H1 (cell line): ENCODE results near the gene KCNMA1. TPM values are rescaled to one million over a fixed set of nuclear protein-coding genes. Genes with fewer than 3 reads are reported as not detected.

ENCODE experiments used
- BCL11A ChIP-seq, 2 experiments: IDR thresholded peaks; one replicate each; pipeline ENCODE4 v1.6.1; 2011; ENCODE audit warnings: low read depth in 2 of 2, low read length in 2 of 2, mild to moderate bottlenecking in 2 of 2
- EZH2 ChIP-seq: fragments of 200-600 bp; sonication (generic); IDR thresholded peaks from 2 replicates; pipeline ENCODE4 v1.7.1; 2012; ENCODE audit warnings: low read depth, mild to moderate bottlenecking, moderate library complexity, low read length, inconsistent platforms; ENCODE audit not compliant: severe bottlenecking
- KDM1A ChIP-seq: fragments of 200-600, 300-600 bp; sonication (generic); IDR thresholded peaks from 2 replicates; pipeline ENCODE4 v1.7.1; 2016; ENCODE audit warnings: mild to moderate bottlenecking, low read length, borderline replicate concordance
- RAD21 ChIP-seq, 2 experiments: IDR thresholded peaks in 1 of 2; conservative IDR thresholded peaks in 1 of 2; 2 replicates each; pipeline ENCODE4 v1.6.1; 2011; ENCODE audit warnings: low read depth in 2 of 2, low read length in 2 of 2, improper control_type of control experiment in 1 of 2, inconsistent platforms in 1 of 2, mild to moderate bottlenecking in 1 of 2, moderate library complexity in 1 of 2
- TAF1 ChIP-seq: IDR thresholded peaks from 2 replicates; pipeline ENCODE4 v1.6.1; 2011; ENCODE audit warnings: mild to moderate bottlenecking, low read depth, low read length
- polyA plus RNA-seq, 7 experiments: library from polyadenylated mRNA; depleted of rRNA in 3 of 7; stranded (reverse) in 5 of 7; unstranded in 2 of 7; fragments of >200 nt in 5 of 7; fragments of 200-250 nt in 2 of 7; gene quantifications; 1 replicate in 5 of 7; 2 replicates in 1 of 7; 4 replicates in 1 of 7; pipeline versions ENCODE4 v1.2.1 to v1.2.3, GENCODE V29; 2011 to 2013; ENCODE audit warnings: missing spikeins in 2 of 7, mixed read lengths in 2 of 7
- total RNA-seq: library from RNA; stranded (reverse); fragmentation: NEBNext Ultra II Directional; extraction: Animal tissue kit (Norgen Biotek cat#: 25700); gene quantifications from 2 replicates; pipeline ENCODE4 v1.2.1, GENCODE V29; 2021
- TF ChIP-seq, protein P1 (sequence below): fragments of 300-600 bp; sonication (generic); IDR thresholded peaks from 2 replicates; pipeline ENCODE4 v1.7.1; 2012; ENCODE audit warnings: low read length, moderate library complexity, mild to moderate bottlenecking, inconsistent platforms; ENCODE audit not compliant: insufficient replicate concordance

KCNMA1 gene
- total and polyA plus RNA-seq, 2 of the 8 experiments (the other 6 are each of a cell fraction or from before 2014, with no cell fraction given), result 10.2 to 11.1 TPM

DNA sequence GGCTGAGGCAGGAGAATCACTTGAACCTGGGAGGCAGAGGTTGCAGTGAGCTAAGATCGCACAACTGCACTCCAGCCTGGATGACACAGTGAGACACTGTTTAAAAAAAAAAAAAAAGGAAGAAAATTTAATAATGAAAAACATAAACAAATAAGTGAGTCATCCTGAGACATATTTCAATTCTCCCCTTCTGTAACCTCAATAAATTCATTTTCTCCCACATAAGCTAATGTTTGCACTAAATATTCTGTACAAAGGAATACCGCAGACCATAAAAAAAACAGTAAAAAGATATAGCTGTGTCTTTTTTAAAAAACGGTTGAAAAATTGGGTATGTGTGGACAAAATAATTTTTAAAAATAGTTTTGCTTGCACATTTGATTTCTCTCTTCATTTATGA lies 654.0 kb downstream of the KCNMA1 start (continued):
- TF ChIP-seq EZH2 (no peak), BCL11A (IDR thresholded peaks at IDR 0.05; ENCODE audit: low read depth in 2 of 2, low read length in 2 of 2) (no peak), RAD21 (IDR thresholded peaks at IDR 0.05 in 1 of 2, conservative IDR thresholded peaks at IDR 0.05 in 1 of 2; ENCODE audit: low read depth in 2 of 2, low read length in 2 of 2) (no peak), KDM1A (no peak), TAF1 (no peak)
- TF ChIP-seq, protein P1, sequence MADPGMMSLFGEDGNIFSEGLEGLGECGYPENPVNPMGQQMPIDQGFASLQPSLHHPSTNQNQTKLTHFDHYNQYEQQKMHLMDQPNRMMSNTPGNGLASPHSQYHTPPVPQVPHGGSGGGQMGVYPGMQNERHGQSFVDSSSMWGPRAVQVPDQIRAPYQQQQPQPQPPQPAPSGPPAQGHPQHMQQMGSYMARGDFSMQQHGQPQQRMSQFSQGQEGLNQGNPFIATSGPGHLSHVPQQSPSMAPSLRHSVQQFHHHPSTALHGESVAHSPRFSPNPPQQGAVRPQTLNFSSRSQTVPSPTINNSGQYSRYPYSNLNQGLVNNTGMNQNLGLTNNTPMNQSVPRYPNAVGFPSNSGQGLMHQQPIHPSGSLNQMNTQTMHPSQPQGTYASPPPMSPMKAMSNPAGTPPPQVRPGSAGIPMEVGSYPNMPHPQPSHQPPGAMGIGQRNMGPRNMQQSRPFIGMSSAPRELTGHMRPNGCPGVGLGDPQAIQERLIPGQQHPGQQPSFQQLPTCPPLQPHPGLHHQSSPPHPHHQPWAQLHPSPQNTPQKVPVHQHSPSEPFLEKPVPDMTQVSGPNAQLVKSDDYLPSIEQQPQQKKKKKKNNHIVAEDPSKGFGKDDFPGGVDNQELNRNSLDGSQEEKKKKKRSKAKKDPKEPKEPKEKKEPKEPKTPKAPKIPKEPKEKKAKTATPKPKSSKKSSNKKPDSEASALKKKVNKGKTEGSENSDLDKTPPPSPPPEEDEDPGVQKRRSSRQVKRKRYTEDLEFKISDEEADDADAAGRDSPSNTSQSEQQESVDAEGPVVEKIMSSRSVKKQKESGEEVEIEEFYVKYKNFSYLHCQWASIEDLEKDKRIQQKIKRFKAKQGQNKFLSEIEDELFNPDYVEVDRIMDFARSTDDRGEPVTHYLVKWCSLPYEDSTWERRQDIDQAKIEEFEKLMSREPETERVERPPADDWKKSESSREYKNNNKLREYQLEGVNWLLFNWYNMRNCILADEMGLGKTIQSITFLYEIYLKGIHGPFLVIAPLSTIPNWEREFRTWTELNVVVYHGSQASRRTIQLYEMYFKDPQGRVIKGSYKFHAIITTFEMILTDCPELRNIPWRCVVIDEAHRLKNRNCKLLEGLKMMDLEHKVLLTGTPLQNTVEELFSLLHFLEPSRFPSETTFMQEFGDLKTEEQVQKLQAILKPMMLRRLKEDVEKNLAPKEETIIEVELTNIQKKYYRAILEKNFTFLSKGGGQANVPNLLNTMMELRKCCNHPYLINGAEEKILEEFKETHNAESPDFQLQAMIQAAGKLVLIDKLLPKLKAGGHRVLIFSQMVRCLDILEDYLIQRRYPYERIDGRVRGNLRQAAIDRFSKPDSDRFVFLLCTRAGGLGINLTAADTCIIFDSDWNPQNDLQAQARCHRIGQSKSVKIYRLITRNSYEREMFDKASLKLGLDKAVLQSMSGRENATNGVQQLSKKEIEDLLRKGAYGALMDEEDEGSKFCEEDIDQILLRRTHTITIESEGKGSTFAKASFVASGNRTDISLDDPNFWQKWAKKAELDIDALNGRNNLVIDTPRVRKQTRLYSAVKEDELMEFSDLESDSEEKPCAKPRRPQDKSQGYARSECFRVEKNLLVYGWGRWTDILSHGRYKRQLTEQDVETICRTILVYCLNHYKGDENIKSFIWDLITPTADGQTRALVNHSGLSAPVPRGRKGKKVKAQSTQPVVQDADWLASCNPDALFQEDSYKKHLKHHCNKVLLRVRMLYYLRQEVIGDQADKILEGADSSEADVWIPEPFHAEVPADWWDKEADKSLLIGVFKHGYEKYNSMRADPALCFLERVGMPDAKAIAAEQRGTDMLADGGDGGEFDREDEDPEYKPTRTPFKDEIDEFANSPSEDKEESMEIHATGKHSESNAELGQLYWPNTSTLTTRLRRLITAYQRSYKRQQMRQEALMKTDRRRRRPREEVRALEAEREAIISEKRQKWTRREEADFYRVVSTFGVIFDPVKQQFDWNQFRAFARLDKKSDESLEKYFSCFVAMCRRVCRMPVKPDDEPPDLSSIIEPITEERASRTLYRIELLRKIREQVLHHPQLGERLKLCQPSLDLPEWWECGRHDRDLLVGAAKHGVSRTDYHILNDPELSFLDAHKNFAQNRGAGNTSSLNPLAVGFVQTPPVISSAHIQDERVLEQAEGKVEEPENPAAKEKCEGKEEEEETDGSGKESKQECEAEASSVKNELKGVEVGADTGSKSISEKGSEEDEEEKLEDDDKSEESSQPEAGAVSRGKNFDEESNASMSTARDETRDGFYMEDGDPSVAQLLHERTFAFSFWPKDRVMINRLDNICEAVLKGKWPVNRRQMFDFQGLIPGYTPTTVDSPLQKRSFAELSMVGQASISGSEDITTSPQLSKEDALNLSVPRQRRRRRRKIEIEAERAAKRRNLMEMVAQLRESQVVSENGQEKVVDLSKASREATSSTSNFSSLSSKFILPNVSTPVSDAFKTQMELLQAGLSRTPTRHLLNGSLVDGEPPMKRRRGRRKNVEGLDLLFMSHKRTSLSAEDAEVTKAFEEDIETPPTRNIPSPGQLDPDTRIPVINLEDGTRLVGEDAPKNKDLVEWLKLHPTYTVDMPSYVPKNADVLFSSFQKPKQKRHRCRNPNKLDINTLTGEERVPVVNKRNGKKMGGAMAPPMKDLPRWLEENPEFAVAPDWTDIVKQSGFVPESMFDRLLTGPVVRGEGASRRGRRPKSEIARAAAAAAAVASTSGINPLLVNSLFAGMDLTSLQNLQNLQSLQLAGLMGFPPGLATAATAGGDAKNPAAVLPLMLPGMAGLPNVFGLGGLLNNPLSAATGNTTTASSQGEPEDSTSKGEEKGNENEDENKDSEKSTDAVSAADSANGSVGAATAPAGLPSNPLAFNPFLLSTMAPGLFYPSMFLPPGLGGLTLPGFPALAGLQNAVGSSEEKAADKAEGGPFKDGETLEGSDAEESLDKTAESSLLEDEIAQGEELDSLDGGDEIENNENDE, result no peak
